GM12891 (cell line): ENCODE data around the gene INPP5B.

Experiments used
- POLR2A ChIP-seq: IDR thresholded peaks from 2 replicates; pipeline ENCODE4 v1.6.1; 2011; ENCODE audit warnings: low read depth, low read length, control low read depth
- POLR2AphosphoS5 ChIP-seq: IDR thresholded peaks from 2 replicates; pipeline ENCODE4 v1.6.1; 2011; ENCODE audit warnings: low read depth, low read length, control low read depth

GRCh38 chr1:37954316-37954971 lies 7.6 kb upstream of the INPP5B start:
- TF ChIP-seq POLR2AphosphoS5 (no peak), POLR2A (no peak)
